HepG2 (cell line): ENCODE data around the gene SP6. TPM values are rescaled to one million over a fixed set of nuclear protein-coding genes. Genes with fewer than 3 reads are reported as not detected.

ENCODE experiments used
- ATAC-seq: fragments of 200-7000 bp; cut with Tn5 transposase; 3 replicates; pipeline ENCODE4 v1.9.1; 2020; ENCODE audit warnings: mild to moderate bottlenecking, moderate library complexity
- BruUV-seq: library from RNA; stranded (reverse); fragments of 400-500 nt; replicated peaks from 2 replicates; lab custom pipeline; 2021; lab: Mats Ljungman, UMichigan
- CTCF ChIA-PET: fragments of 300-600 bp; formaldehyde crosslinking; extraction: SDS; loops from one replicate; lab custom pipeline; 2021; ENCODE audit warnings: low total read pairs, inconsistent platforms, low intra/inter-chr PET ratio; lab: Yijun Ruan, JAX
- POLR2A ChIA-PET: fragments of 350-600 bp; sonication (Branson Sonifier 250); formaldehyde crosslinking; loops from one replicate; lab custom pipeline; 2020; ENCODE audit warnings: antibody characterized with exemption, inconsistent platforms; lab: Yijun Ruan, JAX
- DNase-seq: peaks from one replicate; pipeline ENCODE4 v3.0.0-alpha.2; 2015; ENCODE audit warnings: low spot score
- FAIRE-seq: peaks from 3 replicates; lab custom pipeline; 2011; peaks lifted over from hg19 to GRCh38; lab: Jason Lieb, UNC
- H2AFZ ChIP-seq: one replicate; pipeline ENCODE4 v1.6.1; 2011; ENCODE audit warnings: low read length, inconsistent platforms
- H3K27ac ChIP-seq: fragments of 300-600 bp; 3 replicates; pipeline ENCODE4 v1.8.0; 2011; ENCODE audit warnings: mixed run types, mild to moderate bottlenecking, mixed read lengths, low read length, inconsistent platforms; ENCODE audit not compliant: insufficient read depth; ENCODE audit errors: extremely low read length
- H3K27me3 ChIP-seq, 2 experiments: fragments of 200-600 bp in 1 of 2; 2 replicates in 1 of 2; 3 replicates in 1 of 2; pipeline versions ENCODE4 v1.6.0 to v1.8.0; 2011; ENCODE audit warnings: low read length in 2 of 2, mild to moderate bottlenecking in 2 of 2, moderate library complexity in 2 of 2, inconsistent platforms in 1 of 2; ENCODE audit not compliant: insufficient read depth in 2 of 2, control insufficient read depth in 1 of 2
- H3K36me3 ChIP-seq, 2 experiments: fragments of 200-600 bp in 1 of 2; replicated peaks in 1 of 2; 2 replicates in 1 of 2; 3 replicates in 1 of 2; pipeline versions ENCODE4 v1.5.1 to v1.8.0; 2011; ENCODE audit warnings: low read length in 2 of 2, inconsistent platforms in 1 of 2; ENCODE audit not compliant: insufficient read depth in 2 of 2, control insufficient read depth in 1 of 2
- H3K4me1 ChIP-seq: 2 replicates; pipeline ENCODE4 v1.5.1; 2012; ENCODE audit warnings: low read length, inconsistent platforms; ENCODE audit not compliant: insufficient read depth
- H3K4me2 ChIP-seq: 2 replicates; pipeline ENCODE4 v1.6.0; 2011; ENCODE audit warnings: low read depth, low read length, inconsistent platforms
- H3K4me3 ChIP-seq, 3 experiments: fragments of 200-600 bp in 1 of 3; sonication (generic), shearing (Covaris generic) in 1 of 3; replicated peaks in 1 of 3; 2 replicates each; pipeline ENCODE4 v1.5.1; 2011 to 2016; ENCODE audit warnings: low read length in 3 of 3, inconsistent platforms in 2 of 3, low read depth in 2 of 3, mild to moderate bottlenecking in 2 of 3, control low read depth in 1 of 3, mixed read lengths in 1 of 3; ENCODE audit not compliant: insufficient read depth in 1 of 3
- H3K79me2 ChIP-seq: one replicate; pipeline ENCODE4 v1.6.1; 2011; ENCODE audit warnings: low read length, inconsistent platforms; ENCODE audit not compliant: insufficient read depth
- H3K9ac ChIP-seq: 2 replicates; pipeline ENCODE4 v1.6.0; 2011; ENCODE audit warnings: mild to moderate bottlenecking, low read depth, low read length, inconsistent platforms; ENCODE audit not compliant: insufficient read depth
- H3K9me3 ChIP-seq: 2 replicates; pipeline ENCODE4 v1.5.1; 2012; ENCODE audit warnings: mild to moderate bottlenecking, low read length
- H4K20me1 ChIP-seq: 2 replicates; pipeline ENCODE4 v1.6.0; 2011; ENCODE audit warnings: inconsistent platforms, mild to moderate bottlenecking, low read length, moderate library complexity; ENCODE audit not compliant: insufficient read depth
- CCDC6 ChIP-seq: sonication (generic); formaldehyde crosslinking; IDR thresholded peaks from 2 replicates; pipeline ENCODE4 v1.8.1; 2022; ENCODE audit warnings: mild to moderate bottlenecking, missing genetic modification reagents, moderate library complexity
- GTF3A ChIP-seq: sonication (generic); formaldehyde crosslinking; conservative IDR thresholded peaks from 2 replicates; pipeline ENCODE4 v1.4.0; 2020; ENCODE audit warnings: mild to moderate bottlenecking, missing genetic modification reagents
- HNRNPK ChIP-seq: fragments of 200-400 bp; formaldehyde crosslinking; IDR thresholded peaks from 2 replicates; pipeline ENCODE4 v1.6.1; 2018; ENCODE audit warnings: low read length, low read depth, moderate library complexity, mild to moderate bottlenecking; ENCODE audit not compliant: poor library complexity, severe bottlenecking
- NRL ChIP-seq: sonication (generic); formaldehyde crosslinking; IDR thresholded peaks from 2 replicates; pipeline ENCODE4 v1.5.0; 2020; ENCODE audit warnings: missing genetic modification reagents, mild to moderate bottlenecking, moderate library complexity, borderline replicate concordance
- PHF8 ChIP-seq: sonication (generic); formaldehyde crosslinking; IDR thresholded peaks from 2 replicates; pipeline ENCODE4 v1.5.0; 2020; ENCODE audit warnings: missing genetic modification reagents
- ZNF256 ChIP-seq: sonication (generic); formaldehyde crosslinking; conservative IDR thresholded peaks from 2 replicates; pipeline ENCODE4 v1.4.0; 2020; ENCODE audit warnings: missing genetic modification reagents
- ZNF263 ChIP-seq: sonication (generic); formaldehyde crosslinking; IDR thresholded peaks from 2 replicates; pipeline ENCODE4 v1.4.0; 2020; ENCODE audit warnings: missing genetic modification reagents
- WGBS: methylation state at CpG from one replicate; pipeline ENCODE4 v1.1.6; 2017; ENCODE audit warnings: low lambda C conversion rate; 5-methylcytosine and 5-hydroxymethylcytosine counted together
- in situ Hi-C: cut with HindIII; loops from 2 replicates; pipeline ENCODE4 v1.10.0; 2017; ENCODE audit warnings: low pct_unique_long_range_greater_than_20kb; ENCODE audit not compliant: extremely low pct_ligation_motif_present
- intact Hi-C: fragments of 100-400 bp; cut with micrococcal nuclease; formaldehyde crosslinking; loops from one replicate; pipeline ENCODE4 v1.10.0; 2022; ENCODE audit not compliant: unreplicated experiment
- polyA plus RNA-seq, 8 experiments: library from polyadenylated mRNA; depleted of rRNA in 3 of 8; stranded (reverse) in 7 of 8; unstranded in 1 of 8; fragments of >200 nt; fragmentation: Illumina TruSeq in 4 of 8; extraction: Trizol in 4 of 8; gene quantifications; 2 replicates each; pipeline versions ENCODE4 v1.2.1 to v1.2.3, GENCODE V29; 2011 to 2016; ENCODE audit warnings: low read depth in 4 of 8, missing spikeins in 1 of 8, mixed read lengths in 1 of 8; ENCODE audit not compliant: insufficient read depth in 1 of 8
- total RNA-seq, 5 experiments: library from RNA; depleted of rRNA; stranded (reverse); fragments of >200 nt; fragmentation: Illumina TruSeq; extraction: Trizol; gene quantifications; 2 replicates each; pipeline ENCODE4 v1.2.3, GENCODE V29; 2016; ENCODE audit warnings: low read depth in 1 of 5
- TF ChIP-seq, protein P1 (sequence below): sonication (generic); formaldehyde crosslinking; IDR thresholded peaks from 2 replicates; pipeline ENCODE4 v1.9.0; 2021; ENCODE audit warnings: missing genetic modification reagents, borderline replicate concordance

The SP6 gene
- total and polyA plus RNA-seq, 2 of the 13 experiments (the other 11 are each of a cell fraction or from before 2014, with no cell fraction given), result 0.07 TPM

DNA sequence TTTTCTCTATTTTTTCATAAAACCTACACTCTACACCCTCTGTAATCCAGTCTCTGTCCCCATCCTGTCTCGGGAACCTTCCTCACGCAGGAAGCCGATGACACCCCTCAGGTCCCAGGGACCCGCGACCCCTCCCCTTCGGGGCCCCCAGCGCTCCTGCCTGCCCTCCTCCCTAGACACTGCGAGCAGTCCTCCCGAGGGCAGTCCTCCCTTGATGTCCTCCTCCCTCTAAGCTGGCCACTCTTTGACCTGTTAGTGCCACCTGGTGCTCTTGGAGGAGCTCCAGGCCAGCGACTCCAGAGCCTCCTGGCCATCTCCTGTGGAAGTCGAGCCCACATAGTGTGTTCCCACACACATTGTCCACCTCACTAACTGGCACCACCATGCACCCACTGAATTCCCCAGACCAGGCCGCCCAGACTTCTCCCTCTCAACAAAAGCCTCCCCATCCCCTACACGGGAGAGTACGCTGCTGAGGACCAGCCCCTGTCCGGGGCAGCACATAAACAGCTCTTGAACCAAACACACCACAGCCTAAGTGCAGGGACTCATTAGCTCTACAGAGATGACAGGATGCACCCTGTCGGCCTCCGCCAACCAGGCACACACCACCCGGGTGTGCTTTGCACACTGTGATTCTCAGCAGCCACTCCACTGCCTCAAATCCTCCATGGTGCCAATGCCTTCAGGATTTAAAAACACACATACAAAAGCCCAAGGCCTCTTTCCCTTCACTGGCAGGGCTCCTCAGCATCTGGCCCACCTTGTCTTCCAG is 38.6 kb downstream of the SP6 start:
- in situ Hi-C loops, result no loop called here
- POLR2A ChIA-PET, result no interaction called here
- Histone ChIP-seq H3K4me3 (no peak overlapping the region), H3K79me2 (no peaks in the 10 kb centered on the region), H3K36me3 (peaks cover 17 to 24% of the 10 kb centered on the region in 2 experiments; a peak in 4 of 5 replicates), H3K9me3 (no peaks in the 10 kb centered on the region), H3K4me1 (peaks cover 12% of the 10 kb centered on the region), H3K27ac (no peak overlapping the region), H3K27me3 (no peaks in the 10 kb centered on the region), H2AFZ (no peak overlapping the region), H3K9ac (no peak overlapping the region), H4K20me1 (no peaks in the 10 kb centered on the region), H3K4me2 (no peak overlapping the region)
- ATAC-seq (no peak), FAIRE-seq (no peak), DNase-seq (no peak)
- CTCF ChIA-PET, result no interaction called here
- 90% methylated on average over 18 of the region's 18 CpGs for WGBS
- intact Hi-C loops, result no loop called here
- peak; percentile 94 for TF ChIP-seq ZNF263 (CRISPR knock-in tag)
- no peak for TF ChIP-seq HNRNPK
- BruUV-seq, result no TSS peak

DNA sequence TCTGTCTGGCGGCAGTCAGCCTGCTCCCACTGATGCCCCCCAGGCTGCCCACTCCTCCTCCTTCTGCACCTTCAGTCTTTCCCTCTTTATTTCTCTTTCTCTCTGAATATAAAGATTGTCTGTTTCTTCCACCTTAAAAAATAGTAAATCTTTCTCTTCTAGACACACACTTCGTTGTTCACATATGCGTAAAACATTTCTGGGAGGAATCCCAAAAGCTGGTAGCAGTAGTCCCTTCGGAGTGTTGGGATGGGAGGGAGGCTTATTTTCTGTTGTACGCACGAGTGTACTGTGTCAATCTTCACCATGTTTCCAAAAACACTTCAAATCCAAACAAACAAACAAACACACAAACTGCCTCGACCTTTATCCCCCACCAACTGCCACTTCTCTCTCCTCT is 39.3 kb downstream of the SP6 start:
- ChIA-PET CTCF (no interaction called here), POLR2A (no interaction called here)
- no peak overlapping the region for H2AFZ ChIP-seq
- TF ChIP-seq PHF8 (no peak), NRL (no peak), CCDC6 (CRISPR knock-in tag) (no peak), GTF3A (CRISPR knock-in tag) (no peak), ZNF256 (no peak)
- TF ChIP-seq, protein P1, sequence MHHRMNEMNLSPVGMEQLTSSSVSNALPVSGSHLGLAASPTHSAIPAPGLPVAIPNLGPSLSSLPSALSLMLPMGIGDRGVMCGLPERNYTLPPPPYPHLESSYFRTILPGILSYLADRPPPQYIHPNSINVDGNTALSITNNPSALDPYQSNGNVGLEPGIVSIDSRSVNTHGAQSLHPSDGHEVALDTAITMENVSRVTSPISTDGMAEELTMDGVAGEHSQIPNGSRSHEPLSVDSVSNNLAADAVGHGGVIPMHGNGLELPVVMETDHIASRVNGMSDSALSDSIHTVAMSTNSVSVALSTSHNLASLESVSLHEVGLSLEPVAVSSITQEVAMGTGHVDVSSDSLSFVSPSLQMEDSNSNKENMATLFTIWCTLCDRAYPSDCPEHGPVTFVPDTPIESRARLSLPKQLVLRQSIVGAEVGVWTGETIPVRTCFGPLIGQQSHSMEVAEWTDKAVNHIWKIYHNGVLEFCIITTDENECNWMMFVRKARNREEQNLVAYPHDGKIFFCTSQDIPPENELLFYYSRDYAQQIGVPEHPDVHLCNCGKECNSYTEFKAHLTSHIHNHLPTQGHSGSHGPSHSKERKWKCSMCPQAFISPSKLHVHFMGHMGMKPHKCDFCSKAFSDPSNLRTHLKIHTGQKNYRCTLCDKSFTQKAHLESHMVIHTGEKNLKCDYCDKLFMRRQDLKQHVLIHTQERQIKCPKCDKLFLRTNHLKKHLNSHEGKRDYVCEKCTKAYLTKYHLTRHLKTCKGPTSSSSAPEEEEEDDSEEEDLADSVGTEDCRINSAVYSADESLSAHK (CRISPR knock-in tag), result no peak
- no peaks in the 10 kb centered on the region for H3K79me2 ChIP-seq
- no peak for DNase-seq
- H3K9me3 ChIP-seq, result no peaks in the 10 kb centered on the region
- no peak overlapping the region for H3K4me2 ChIP-seq
- intact Hi-C loops (no loop called here), in situ Hi-C loops (no loop called here)
- no TSS peak for BruUV-seq
- H3K4me3 ChIP-seq, result no peak overlapping the region
- H3K9ac ChIP-seq, result no peak overlapping the region
- no peaks in the 10 kb centered on the region for H4K20me1 ChIP-seq
- ATAC-seq, result no peak
- no peaks in the 10 kb centered on the region for H3K27me3 ChIP-seq
- H3K4me1 ChIP-seq, result peaks cover 12% of the 10 kb centered on the region
- WGBS, result 94% methylated on average over 7 of the region's 7 CpGs
- H3K36me3 ChIP-seq, result peaks cover 15 to 20% of the 10 kb centered on the region in 2 experiments; a peak in 4 of 5 replicates
- no peak for FAIRE-seq
- no peak overlapping the region for H3K27ac ChIP-seq
